GM12872 (cell line): ENCODE results near the gene SPTBN4.
A peak's percentile ranks its signal among the peaks of the same experiment; 100 is the strongest.

Experiments used
- TF ChIP-seq, protein P1 (sequence below): IDR thresholded peaks from 3 replicates; pipeline ENCODE4 v1.5.1; 2011; ENCODE audit warnings: low read depth, mild to moderate bottlenecking, low read length, moderate library complexity; ENCODE audit not compliant: insufficient read depth

Gene SPTBN4

GRCh38 chr19:40523322-40524047 is 56.7 kb downstream of the SPTBN4 start:
- TF ChIP-seq, protein P1, sequence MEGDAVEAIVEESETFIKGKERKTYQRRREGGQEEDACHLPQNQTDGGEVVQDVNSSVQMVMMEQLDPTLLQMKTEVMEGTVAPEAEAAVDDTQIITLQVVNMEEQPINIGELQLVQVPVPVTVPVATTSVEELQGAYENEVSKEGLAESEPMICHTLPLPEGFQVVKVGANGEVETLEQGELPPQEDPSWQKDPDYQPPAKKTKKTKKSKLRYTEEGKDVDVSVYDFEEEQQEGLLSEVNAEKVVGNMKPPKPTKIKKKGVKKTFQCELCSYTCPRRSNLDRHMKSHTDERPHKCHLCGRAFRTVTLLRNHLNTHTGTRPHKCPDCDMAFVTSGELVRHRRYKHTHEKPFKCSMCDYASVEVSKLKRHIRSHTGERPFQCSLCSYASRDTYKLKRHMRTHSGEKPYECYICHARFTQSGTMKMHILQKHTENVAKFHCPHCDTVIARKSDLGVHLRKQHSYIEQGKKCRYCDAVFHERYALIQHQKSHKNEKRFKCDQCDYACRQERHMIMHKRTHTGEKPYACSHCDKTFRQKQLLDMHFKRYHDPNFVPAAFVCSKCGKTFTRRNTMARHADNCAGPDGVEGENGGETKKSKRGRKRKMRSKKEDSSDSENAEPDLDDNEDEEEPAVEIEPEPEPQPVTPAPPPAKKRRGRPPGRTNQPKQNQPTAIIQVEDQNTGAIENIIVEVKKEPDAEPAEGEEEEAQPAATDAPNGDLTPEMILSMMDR = peak; percentile 87

GRCh38 chr19:40524133-40524549 is 57.3 kb downstream of the SPTBN4 start:
- TF ChIP-seq, protein P1 = no peak

- TF ChIP-seq, protein P1 = no peak
Observed at GRCh38 chr19:40524655-40525054, 57.9 kb downstream of the SPTBN4 start.

GRCh38 chr19:40525234-40526051 is 58.6 kb downstream of the SPTBN4 start:
- TF ChIP-seq, protein P1 = no peak

DNA sequence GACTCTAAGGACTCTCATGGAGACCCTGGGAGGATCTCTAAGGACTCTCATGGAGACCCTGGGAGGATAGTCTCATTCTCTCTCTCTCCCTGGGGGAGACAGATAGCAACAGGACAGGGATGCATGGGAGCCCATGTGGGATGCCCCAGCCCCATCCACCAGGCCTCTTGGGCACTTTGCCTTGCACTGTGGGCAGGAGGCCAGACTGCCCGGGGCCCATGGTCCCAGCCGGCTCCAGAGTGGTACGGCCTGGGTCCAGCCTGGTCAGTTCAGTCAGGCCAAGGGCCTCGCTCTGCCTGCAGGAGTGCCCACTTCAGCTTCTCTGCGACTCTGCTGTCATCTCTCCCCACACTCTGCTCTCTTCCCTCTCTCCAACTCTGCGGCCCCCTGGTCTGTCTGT is 61.3 kb downstream of the SPTBN4 start:
- TF ChIP-seq, protein P1 = no peak

- TF ChIP-seq, protein P1 = no peak
Observed at GRCh38 chr19:40528533-40529092, 61.8 kb downstream of the SPTBN4 start.
